Measurements from ENCODE around the gene TMEM119. TPM values are rescaled to one million over a fixed set of nuclear protein-coding genes. Genes with fewer than 3 reads are reported as not detected.
A peak's percentile ranks its signal among the peaks of the same experiment; 100 is the strongest.

Gene TMEM119
- total and polyA plus RNA-seq, 9 of the 15 experiments (the other 6 are each of a cell fraction or from before 2014, with no cell fraction given) = 0.18 TPM; not detected in 8

DNA sequence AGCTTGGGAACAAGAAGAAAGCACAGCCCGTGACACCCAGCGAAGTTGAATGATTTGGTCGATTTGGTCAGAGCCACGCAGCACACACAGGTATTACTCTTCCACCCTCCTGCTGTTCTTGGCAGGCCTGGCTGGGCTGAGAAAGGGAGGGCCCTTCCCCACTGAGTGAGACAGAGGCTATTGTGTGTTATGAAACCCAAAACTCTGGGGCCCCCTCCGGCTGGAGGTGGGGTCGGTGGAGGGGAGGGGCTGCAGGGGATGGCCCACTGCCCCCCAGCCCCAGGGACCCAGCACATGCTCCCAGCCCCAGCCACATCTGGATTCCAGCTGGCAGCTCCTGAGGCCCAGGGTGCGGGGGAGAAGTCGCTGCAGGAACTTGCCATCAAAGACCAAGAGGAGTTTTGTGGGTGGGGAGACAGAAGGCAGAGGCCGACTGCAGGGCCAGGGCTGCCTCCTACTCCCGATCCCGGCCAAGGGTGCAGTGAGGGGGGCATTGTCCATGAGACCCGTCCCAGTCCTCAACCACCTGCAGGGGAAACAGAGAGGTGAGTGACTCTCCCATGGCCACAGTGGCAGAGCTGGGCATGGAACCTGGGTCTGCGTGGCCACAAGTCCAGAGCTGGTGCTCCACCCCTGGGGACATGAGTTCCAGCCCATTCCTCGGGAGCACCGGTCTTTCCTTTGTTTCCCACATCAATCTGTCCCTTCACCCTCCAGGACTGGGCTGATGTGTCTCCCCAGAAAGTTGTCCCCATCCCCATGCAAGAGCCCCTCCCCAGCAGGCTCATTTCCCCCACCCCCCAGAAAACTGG is 8.7 kb downstream of the TMEM119 start:
- Histone ChIP-seq H3K9me3 (replicated peaks; ENCODE audit: control insufficient read depth, insufficient read depth, low read depth, low read length) (no peaks in the 10 kb centered on the region), H3K27ac (ENCODE audit: extremely low read depth, low read depth, low read length) (no peak overlapping the region), H3K4me2 (ENCODE audit: insufficient read depth, low read length) (no peak overlapping the region), H3K9me1 (ENCODE audit: control insufficient read depth, insufficient read depth, low read length) (no peaks in the 10 kb centered on the region), H3K36me3 (ENCODE audit: control insufficient read depth, insufficient read depth, low read length) (no peaks in the 10 kb centered on the region), H3K4me1 (replicated peaks in 1 of 2; ENCODE audit: control insufficient read depth in 2 of 2, insufficient read depth in 2 of 2, low read length in 2 of 2) (peaks cover 0 to 24% of the 10 kb centered on the region in 2 experiments; a peak in 1 of 5 replicates), H3K4me3 (no peak overlapping the region), H3K27me3 (ENCODE audit: control insufficient read depth in 2 of 2, insufficient read depth in 2 of 2, low read length in 2 of 2) (peaks cover 0 to 33% of the 10 kb centered on the region in 2 experiments; a peak in 3 of 5 replicates), H4K20me1 (replicated peaks; ENCODE audit: control insufficient read depth, insufficient read depth, low read length) (no peaks in the 10 kb centered on the region), H3K9ac (ENCODE audit: insufficient read depth in 1 of 2, low read depth in 2 of 2, low read length in 2 of 2) (peak overlapping the region in 1 of 2 experiments; percentile 80; a peak in 2 of 4 replicates), H2AFZ (ENCODE audit: low read depth, low read length) (no peak overlapping the region), H3K79me2 (ENCODE audit: control insufficient read depth, insufficient read depth, low read length) (no peaks in the 10 kb centered on the region)
- no peak for DNase-seq (ENCODE audit: extremely low read depth in 1 of 4, low spot score in 3 of 4)
- ChIA-PET CTCF (ENCODE audit: low intra/inter-chr PET ratio) (no interaction called here), POLR2A (interaction anchor here (0.6 to 1.0 kb wide), 4 partner anchors 9 to 40 kb away, joined by 3 to 5 read pairs (median 3); no protein-coding TSS in a partner anchor)
- TF ChIP-seq, protein P1, sequence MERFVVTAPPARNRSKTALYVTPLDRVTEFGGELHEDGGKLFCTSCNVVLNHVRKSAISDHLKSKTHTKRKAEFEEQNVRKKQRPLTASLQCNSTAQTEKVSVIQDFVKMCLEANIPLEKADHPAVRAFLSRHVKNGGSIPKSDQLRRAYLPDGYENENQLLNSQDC (CRISPR knock-in tag; IDR thresholded peaks at IDR 0.05) = no peak
- TF ChIP-seq TEAD4 (IDR thresholded peaks at IDR 0.05; ENCODE audit: low read length) = no peak
- TF ChIP-seq TEAD4 (CRISPR knock-in tag; IDR thresholded peaks at IDR 0.05; ENCODE audit: borderline replicate concordance) = no peak
- no peak for TF ChIP-seq FOXP1 (CRISPR knock-in tag; IDR thresholded peaks at IDR 0.05)
- WGBS (ENCODE audit: insufficient coverage, low coverage, missing lambda C conversion rate) = 14% methylated on average over 15 of the region's 15 CpGs
- in situ Hi-C loops (cut with MboI) = no loop called here
- intact Hi-C loops (cut with micrococcal nuclease) = no loop called here
- FAIRE-seq = no peak
- peak; percentile 50 for ATAC-seq
- no TSS peak for BruUV-seq (replicated peaks)
